ENCODE data around the gene SLC9A1.
A peak's percentile ranks its signal among the peaks of the same experiment; 100 is the strongest.

SLC9A1 gene

DNA sequence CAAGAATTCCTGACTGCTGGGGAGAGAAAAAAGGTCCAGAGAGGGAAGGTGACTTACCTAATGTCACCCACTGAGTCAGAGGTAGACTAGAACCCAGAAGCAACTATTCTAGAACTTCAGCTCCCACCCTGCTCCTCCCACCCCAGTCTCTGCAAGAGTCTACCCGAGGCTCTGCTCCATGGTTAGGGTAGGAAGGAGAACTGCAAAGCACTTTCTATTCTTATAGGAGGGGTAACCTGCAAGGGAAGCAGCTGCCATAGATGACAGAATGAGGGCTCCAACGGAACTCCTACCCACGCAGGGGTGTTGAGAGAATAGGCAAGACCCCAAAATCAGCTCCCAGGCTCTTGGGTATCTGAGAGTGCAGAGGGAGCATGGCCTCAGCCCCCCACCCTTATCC lies 4.3 kb downstream of the SLC9A1 start:
- no peak for DNase-seq (ENCODE audit: low read depth)

DNA sequence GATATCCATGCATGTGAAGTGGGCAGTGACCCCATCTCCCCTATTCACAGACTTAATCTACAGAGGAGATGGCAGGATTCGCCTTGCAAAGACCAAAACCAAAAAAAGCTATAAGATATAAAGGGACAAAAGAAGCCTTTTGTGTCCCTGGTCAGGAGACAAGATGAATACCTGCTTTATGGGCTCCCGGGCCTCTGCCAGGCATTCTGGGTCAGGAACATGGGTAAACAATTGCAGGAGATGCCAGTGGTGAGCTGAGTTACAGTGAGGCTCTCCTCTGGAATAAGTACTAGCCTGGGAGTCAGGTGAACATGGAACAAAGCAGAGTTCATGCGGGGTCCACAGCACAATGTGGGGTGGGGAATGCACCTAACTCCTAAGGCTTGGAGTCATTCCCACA lies 4.7 kb downstream of the SLC9A1 start:
- no peak for DNase-seq (ENCODE audit: low read depth)

DNA sequence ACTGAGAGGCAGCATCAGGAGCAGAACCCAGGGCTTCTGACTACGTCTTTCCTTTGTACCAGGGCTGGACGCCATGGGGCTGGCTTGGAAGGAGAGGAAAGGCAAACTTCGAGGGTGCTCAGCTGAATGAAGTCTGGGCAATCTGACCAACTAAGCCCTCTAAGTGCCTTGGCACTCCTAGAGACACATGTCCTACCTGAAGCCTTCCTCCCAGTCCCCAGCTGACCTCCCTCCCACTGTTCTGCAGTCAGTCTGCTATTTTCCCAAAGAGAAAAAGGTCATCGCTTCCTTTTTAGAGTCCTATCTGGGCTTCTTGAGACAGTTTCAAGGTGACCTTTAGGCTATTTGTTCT lies 5.2 kb downstream of the SLC9A1 start:
- DNase-seq (ENCODE audit: low read depth) = no peak

DNA sequence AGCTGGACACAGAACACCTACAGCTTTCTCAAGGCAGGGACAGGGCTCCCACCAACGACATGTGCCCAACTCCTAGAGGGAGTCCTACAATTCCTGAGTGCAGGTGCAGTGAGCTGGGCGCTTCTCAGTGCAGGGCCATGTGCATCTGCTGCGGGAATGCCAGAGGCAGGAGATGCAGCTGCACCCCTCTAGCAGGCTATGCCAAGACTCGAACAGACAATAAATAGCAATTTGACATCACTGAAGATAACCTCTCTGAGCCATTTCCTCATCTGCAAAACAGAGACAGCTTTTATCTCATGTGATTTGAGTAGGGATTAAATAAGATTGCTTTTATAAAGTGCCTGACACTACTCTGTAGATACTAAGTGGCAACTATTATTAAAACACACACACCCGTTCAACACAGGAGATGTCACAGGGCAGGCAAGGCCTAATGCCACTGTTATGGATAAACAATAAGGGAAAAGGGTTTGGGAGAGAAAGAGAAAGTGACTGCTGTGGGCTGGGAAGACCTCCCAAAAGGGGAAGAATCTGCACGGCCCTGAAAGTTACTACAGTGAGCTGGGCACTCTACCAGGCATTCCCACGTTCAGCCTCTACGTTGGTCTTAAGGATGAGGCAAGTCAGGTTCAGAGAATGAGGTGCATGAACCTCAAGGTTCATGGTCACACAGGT lies 5.7 kb downstream of the SLC9A1 start:
- DNase-seq (ENCODE audit: low read depth) = no peak

DNA sequence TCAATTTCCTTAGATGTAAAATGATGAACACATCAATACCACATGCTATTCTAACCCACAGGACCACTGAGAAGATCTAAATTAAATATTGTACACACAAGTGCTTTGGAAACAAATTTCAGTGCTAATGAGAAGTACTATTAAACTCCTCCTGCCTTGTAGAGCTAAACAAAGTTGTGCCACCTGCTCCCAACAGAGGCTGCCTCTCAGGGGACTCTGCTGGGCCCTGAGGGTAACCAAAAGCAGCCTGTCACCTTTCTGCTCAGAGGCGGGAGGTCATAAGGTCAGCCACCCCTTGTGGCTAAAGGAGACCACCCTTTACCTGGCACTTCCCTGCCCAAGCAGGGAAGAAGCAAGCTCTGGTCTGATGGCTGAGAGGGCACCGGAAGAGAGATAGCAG lies 6.3 kb downstream of the SLC9A1 start:
- DNase-seq (ENCODE audit: low read depth) = no peak

DNA sequence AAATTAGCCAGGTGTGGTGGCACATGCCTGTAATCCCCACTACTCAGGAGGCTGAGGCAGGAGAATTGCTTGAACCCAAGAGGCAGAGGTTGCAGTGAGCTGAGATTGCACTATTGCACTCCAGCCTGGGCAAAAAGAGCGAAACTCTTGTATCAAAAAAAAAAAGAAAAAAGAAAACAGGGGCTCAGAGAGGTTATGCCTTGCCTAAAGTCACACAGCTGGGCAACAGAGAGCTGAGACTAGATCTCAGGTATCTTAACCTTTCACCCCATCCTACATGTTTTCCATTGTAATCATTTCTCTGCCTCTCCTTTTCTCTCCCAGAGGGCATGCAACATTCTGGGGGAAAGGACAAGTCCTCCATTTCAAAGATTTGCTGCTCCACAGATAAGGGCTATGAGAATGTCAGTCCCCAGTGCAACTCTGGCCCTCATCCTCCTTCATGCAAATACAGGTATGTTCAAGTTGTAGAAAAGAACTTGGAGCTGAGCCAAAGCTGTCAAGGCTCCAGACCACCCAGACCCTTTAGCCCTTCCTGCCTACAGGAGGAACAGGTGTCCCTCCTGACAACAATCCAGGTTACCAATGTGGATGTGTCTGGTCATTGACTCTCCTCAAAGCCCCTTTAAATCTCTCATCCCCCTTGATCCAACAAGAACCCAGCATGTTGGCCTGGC lies 6.9 kb downstream of the SLC9A1 start:
- DNase-seq (ENCODE audit: low read depth) = no peak

DNA sequence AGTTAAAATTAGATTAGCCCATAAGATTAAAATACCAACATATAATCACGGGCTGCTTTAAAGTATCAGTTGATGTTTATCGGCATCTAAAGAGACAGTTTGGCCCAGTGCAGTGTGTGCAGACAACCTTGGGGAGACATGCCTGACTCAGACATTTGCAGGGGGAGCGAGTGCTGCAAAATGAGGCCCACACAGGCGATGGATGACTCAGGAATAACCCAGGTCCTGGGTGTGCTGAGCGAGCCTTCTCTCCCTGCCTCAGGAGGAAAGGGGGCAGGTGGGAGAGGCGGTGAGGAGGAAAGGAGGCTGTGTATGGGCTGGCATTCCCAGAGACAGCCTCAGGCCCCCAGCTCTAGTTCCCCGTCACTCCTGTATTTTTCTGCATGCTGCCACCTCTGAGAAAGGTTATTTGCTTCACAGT lies 9.0 kb downstream of the SLC9A1 start:
- DNase-seq (ENCODE audit: low read depth) = no peak

DNA sequence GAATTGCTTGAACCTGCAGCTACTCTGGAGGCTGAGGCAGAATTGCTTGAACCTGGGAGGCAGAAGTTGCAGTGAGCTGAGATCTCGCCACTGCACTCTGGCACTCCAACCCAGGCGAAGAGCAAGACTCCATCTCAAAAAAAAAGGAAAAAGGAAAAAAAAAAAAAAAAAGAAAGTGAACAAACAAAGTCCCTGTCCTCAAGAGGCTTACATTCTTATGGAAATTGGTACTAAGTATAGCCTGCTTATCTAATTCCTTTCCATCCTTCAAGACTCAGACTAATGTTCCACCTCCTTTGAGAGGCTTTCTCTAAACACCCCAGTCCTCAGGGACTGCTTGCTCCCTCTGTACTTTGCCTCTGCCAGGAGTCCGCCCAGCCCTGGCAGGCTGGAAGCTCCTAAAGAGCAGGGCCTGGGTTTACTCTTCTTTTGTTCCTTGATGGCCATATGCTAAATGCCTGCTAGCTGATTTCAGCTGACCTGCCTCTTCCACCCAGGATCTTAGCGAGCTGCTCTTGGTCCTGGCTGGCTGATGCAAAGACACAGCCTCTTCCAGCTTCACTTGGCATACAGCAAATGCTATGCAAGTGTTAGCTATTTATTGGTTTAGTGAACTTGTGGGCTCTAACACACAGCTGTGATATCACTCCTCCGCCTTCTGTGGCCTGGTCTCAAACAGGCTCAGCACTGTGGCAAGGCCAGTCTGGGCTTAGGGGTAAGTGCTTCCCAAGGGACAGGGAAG lies 9.8 kb downstream of the SLC9A1 start:
- DNase-seq (ENCODE audit: low read depth) = no peak

DNA sequence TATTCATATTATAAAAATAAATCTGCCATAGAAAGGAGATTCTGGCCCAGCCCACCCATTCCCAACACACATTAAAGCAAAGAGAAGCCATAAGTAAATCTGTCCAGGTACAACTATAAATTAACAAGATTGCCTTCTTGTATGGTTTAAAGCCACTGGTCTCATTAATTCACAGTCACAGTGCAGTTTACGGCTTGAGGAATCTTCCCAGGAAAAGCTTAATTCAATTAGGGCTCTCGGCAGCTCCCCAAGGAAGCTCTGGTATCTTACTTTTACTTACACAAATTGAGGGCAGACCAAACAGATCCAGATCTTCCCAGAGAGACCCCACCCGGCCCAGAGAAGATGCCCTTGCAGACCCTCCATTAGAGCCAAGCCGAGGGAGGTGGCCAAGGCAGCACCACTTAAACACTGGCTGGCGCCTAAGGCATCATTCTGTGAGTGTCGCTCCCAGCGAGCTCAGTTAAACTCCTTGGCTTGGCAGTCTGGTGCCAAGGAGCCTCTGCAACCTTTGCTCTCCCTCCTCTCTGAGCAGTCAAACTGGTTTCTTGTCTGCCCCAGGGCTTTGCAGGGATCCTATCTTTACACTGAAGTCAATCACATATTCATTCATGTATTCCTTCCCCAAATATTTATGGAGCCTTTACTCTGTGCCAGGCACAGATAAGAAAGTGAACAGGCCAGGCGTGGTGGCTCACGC lies 10.7 kb downstream of the SLC9A1 start:
- DNase-seq (ENCODE audit: low read depth) = no peak

DNA sequence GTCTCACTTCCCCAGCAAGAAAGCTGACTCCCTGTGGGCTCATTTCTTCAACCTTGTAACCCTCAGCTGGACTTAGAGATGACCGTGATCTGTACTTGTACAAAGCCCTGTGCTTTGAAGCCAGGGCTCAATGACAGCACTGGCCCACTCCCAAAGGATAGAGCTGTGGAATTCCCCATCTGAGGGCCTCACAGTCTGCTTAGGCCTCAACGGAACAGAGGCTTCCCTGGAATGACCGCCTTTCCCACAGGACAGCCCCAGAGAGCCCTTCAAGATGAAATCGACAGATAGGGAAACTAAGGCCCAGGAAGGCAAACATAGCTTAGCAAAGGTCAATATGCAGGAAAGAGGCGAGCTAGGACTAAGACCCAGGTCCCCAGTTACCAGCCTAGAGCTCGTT lies 11.5 kb downstream of the SLC9A1 start:
- no peak for DNase-seq (ENCODE audit: low read depth)

DNA sequence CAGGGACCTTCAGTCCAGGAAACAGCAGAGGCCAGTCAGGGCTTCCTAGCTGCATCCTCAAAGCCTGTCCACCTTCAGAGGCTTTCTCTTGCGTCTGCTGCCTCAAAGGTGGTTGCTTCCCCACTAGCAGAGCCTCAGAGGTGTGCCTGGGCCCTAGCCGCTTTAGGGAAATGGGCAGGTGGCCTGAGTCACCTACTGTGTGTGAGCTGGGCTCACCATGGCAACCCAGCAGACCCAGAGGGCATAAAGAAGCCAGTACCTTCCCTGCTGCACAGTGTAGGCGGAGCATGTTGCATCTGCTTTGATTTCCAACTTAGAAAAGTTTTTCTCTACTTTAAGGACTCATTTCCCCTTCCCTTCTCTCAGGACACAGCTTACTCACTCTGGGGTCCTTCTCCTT lies 12.5 kb downstream of the SLC9A1 start:
- DNase-seq (ENCODE audit: low read depth) = no peak

DNA sequence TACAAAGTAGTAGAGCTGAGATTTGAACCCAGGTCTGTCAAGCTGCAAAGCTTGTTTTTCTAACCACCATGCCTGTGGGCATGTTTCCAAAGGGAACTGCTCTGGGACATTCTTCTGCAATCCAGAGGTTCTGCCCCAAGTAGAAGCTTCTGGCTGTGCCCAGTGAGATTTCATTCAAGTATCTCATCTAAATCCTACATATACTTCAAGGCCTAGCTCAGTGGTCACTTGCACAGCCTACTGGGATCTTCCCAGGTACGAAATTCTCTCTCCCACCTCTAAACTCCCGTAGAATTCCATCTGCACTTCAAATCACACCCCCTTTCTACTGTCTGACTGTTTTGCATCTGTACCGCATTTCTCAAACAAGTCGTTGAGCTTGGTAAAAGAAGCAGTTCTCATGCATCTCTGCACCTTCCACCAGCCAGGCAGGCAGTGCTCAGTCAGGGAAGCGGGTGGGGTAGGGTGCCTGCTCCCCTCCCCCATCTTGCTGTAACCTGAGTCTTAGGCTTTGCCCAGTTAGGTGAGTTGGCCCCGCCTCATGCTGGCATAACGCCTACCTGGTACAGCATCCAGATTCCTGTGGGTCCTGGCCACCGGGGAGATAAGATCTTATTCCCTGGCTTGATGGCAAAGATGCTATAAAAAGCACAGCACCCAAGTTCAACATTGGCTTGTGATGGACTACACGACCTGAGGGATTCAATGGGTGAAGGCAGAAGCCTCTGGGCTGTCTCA lies 13.5 kb downstream of the SLC9A1 start:
- no peak for DNase-seq (ENCODE audit: low read depth)

DNA sequence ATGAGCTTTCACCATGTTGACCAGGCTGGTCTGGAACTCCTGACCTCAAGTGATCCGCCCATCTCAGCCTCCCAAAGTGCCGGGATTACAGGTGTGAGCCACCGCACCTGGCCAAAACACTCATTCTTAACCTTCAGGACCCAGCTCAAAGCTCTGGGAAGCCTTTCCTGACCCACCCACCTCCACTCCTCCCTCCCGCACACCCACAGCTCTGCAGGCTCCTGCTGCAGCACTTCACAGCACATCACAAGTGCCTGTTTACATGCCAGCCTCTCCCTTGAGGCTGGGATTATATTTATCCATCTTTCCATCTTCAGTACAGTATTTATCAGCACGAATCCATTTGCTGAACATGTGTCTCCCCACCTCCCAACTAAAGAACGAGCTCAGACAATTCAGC lies 14.9 kb downstream of the SLC9A1 start:
- DNase-seq (ENCODE audit: low read depth) = no peak

DNA sequence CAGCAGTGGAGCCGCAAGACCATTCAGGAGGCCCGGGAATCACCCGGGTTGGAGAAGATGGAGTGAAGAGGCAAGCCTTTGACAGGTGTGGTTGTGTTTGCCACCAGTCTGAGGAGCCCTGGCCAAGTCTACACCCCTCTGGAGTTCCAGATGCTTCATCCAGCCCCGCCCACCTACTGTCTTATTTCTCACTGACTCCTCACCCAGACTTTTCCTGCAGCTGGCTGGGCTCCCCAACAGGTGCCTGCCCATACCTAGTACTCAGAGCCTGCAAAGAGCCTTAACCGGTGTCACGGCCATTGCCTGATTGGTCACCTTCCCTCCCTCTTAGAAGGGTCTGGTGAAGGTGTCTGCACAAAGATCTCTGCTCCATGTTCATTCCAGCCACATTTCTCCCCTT lies 16.0 kb downstream of the SLC9A1 start:
- no peak for DNase-seq (ENCODE audit: low read depth)

DNA sequence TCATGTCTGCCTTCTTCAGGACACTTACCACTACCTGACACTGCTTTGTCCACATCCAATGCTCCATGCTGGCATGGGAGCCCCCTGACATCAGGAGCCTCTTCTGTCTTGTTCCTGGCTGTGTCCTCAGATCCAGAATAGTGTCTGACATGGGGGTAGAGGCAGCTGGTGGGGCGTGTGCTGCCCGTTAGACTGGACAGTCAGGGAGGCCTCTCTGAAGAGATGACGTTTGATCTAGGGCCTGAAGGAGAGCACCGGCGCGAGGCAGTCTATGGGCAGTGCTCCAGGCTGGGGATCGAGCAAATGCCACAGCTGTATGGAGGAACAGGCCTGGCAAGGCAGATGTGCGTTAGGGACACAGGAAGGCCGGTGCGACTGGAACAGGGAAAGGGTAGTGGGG lies 16.6 kb downstream of the SLC9A1 start:
- no peak for DNase-seq (ENCODE audit: low read depth)

DNA sequence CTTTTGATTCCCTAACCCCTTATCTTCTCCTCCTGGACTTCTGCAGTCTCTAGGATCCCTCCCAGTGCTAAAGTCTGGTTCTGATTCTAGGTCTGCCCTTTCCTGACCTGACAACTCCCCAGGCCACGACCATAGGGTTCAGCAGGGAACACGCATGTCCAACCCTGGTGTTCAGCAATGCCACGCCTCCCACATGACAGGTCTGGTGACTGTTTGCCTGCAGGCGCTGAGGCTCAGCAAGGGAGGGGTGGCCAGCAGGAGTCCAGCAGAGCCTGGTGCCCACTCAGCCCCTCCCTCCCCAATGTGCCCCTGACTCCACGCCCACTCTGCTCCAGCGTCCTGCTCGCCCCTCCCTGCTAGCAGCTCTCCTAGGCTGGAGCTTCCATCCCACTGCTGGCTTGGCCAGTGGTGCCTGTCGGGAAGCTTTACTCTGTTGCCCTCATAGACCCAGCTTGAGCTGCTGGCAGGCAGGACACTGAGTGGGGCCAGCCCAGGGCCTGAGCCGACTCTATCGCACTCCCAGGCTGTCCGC lies 17.3 kb downstream of the SLC9A1 start:
- DNase-seq (ENCODE audit: low read depth) = peak; percentile 6

DNA sequence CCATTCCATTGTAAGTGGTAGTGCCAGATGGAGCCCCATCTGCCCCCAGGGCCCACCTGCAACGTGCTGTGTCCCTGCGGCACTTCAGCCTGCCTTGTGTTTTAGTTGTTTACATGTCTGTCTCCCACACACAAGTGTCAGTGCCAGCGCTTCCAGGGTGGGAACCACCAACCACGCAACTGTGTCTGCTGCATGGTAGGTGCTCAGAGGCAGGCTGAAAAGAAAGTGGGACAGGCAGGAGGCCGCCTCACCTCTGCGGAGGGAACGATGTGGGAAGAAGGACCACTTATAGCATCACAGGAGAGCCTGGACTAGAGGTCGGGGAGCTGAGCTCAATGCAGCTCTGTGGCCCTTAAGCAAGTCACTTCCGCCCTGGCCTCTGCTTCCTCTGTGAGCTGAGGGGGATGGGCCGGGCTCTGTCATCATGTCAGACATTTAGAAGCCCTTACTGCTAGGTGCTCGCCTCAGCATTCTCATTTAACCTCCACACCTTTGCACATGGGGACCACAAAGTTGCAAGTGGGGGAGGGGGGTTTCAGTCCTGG lies 17.9 kb downstream of the SLC9A1 start:
- DNase-seq (ENCODE audit: low read depth) = peak; percentile 70

DNA sequence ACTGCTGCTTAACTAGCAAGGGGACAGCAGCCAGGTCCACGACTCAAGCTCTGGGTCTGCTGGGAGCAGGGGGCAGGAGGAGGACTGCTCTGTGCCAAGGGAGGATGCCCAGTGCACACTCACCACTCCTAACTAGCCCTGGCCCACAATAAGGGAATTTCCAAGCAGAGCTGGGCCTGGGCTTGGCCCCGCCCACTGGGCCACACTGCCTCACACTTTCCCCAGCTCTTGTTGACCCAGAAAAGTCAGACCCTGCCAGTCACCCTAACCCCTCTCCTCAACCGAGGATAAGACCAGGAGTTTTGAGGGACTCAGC lies 18.7 kb downstream of the SLC9A1 start:
- DNase-seq (ENCODE audit: low read depth) = peak; percentile 7

DNA sequence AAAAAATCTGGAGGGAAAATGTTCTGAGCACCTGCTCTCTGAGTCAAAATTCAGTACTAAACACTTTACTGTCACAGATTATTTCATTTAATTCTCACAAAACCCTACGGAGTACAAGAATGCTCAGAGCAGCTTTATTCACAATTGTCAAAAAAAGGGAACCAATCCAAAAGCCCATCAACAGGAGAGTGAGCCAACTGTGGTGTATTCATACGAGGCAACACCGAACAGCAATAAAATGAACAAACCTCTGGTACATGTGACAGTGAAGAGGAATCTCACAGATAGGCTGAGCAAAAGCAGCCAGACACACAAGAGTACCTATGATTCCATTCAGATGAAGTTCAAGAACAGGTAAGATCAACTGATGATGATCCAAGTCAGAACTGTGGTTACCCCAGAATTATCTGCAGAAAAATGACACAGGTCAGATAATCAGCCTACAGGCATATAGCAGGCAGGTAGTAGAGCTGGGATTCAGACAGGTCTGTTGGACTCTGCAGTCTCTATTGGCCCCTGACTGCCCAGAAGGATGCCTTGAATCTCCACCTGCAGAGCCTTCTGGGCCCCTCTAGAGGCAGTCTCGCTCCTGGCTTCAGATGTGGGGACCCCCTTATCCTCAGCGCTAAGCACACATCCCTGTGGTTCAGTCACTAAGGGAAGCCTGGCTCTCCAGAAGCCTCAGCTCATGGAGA lies 19.2 kb downstream of the SLC9A1 start:
- DNase-seq (ENCODE audit: low read depth) = no peak

DNA sequence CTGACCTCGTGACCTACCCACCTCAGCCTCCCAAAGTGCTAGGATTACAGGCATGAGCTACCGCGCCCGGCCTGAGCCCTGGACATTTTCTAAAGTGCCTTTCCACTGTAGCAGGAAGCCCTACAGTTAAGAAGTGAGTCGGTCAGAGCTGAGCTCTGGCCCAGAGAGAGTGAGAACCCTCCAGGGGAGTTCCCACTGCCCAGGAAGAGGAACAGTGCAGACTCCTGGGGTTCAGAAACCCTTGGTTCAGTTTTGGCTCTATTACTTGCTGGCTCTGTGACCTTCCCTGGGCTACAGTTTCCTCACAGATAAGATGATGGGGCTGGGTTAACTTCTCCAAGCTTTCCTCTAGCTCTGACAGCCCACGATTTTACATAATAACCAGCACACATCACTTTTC lies 20.9 kb downstream of the SLC9A1 start:
- DNase-seq (ENCODE audit: low read depth) = no peak

DNA sequence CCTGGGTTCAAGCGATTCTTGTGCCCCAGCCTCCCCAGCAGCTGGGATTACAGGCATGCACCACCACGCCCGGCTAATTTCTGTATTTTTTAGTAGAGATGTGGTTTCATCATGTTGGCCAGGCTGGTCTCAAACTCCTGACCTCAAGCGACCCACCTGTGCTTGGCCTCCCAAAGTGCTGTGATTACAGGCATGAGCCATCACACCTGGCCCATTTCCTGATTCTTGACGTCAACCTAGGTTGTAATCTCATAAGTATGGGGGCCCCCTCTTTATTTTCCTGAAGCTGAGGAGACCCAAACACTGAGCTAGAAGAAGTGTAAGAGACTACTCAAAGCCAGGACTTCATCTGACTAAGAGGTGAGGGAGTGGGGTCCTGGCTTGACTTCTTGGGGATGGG lies 21.8 kb downstream of the SLC9A1 start:
- no peak for DNase-seq (ENCODE audit: low read depth)

Measured in stimulated activated CD8-positive, alpha-beta memory T cell treated with anti-CD3 and anti-CD28 coated beads, Interleukin-4, amount 100 ng/mL, for 24 hours (primary cell).